ENCODE data around the gene GPI. TPM values are rescaled to one million over a fixed set of nuclear protein-coding genes. Genes with fewer than 3 reads are reported as not detected.

The GPI gene
- total and polyA plus RNA-seq, 2 of the 8 experiments (the other 6 are each of a cell fraction or from before 2014, with no cell fraction given): 171 to 360 TPM

DNA sequence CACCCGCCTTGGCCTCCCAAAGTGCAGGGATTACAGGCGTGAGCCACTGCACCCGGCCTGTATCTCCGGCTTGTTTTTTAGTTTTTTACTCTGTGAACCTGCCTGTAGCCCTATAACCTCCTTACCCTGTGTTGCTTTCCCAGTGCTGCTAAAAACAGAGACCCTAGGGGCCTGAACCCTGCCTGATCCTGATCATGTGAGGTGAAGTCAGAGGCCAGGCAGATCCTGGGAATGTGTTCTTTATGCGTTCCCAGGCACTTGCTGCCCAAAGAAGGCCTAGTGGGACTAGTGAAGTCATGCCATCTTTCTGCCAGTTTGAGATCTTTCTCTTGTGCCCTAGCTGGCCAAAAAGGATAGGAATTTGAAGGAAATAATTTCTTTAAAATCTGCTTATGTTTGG is 67.8 kb downstream of the GPI start:
- no peak overlapping the region for H2BK120ac ChIP-seq (replicated peaks; ENCODE audit: low read depth, low read length)
- H3K9ac ChIP-seq (replicated peaks in 1 of 4; ENCODE audit: extremely low read depth in 1 of 4, low read depth in 3 of 4, low read length in 3 of 4): no peak overlapping the region; a peak in 1 of 7 replicates
- 0 out of 2 replicates have a peak, but pooled peaks cover 3% of the 10 kb centered on the region for H3K23me2 ChIP-seq (ENCODE audit: low read depth, low read length)
- peaks cover 9 to 60% (median 37%) of the 10 kb centered on the region in 4 experiments; a peak in 7 of 8 replicates for H3K36me3 ChIP-seq (ENCODE audit: control insufficient read depth in 2 of 4, insufficient read depth in 4 of 4, low read length in 3 of 4)
- H3K4ac ChIP-seq (replicated peaks; ENCODE audit: insufficient read length, low read depth, low read length): no peak overlapping the region
- H3K14ac ChIP-seq (ENCODE audit: insufficient read length): no peak overlapping the region
- peaks cover 4% of the 10 kb centered on the region for H3K79me1 ChIP-seq (ENCODE audit: low read depth, low read length)
- H2BK20ac ChIP-seq (ENCODE audit: low read length): no peak overlapping the region
- H2BK15ac ChIP-seq (ENCODE audit: low read length): no peak overlapping the region
- peaks cover 14 to 17% of the 10 kb centered on the region in 2 experiments for H4K20me1 ChIP-seq (replicated peaks in 1 of 2; ENCODE audit: control insufficient read depth in 1 of 2, insufficient read depth in 2 of 2, low read length in 2 of 2)
- peaks cover 0 to 2% (median 0%) of the 10 kb centered on the region in 4 experiments; a peak in 1 of 7 replicates for H3K4me1 ChIP-seq (replicated peaks in 1 of 4; ENCODE audit: control insufficient read depth in 3 of 4, insufficient read depth in 4 of 4, low read length in 3 of 4)
- ChIA-PET POLR2A (ENCODE audit: partially characterized antibody) (interaction anchor here (0.6 to 1.7 kb wide), 3 partner anchors 9 to 28 kb away, joined by 3 to 7 read pairs (median 4); no protein-coding TSS in a partner anchor), CTCF (ENCODE audit: partially characterized antibody) (interaction anchor here (0.6 kb wide), 1 partner anchor 70 kb away, joined by 3 read pairs; no protein-coding TSS in a partner anchor)
- DNase-seq (ENCODE audit: low read depth in 1 of 2, low spot score in 2 of 2) (no peak), FAIRE-seq (no peak)
- no peak overlapping the region for H4K5ac ChIP-seq (ENCODE audit: insufficient read length, low read depth, low read length)
- H3K27ac ChIP-seq (ENCODE audit: low read depth, low read length): no peak overlapping the region
- H3K4me2 ChIP-seq (ENCODE audit: insufficient read depth in 1 of 2, low read depth in 2 of 2, low read length in 2 of 2): no peak overlapping the region
- H2BK5ac ChIP-seq (ENCODE audit: low read depth, low read length): no peak overlapping the region
- no peak overlapping the region for H4K91ac ChIP-seq (replicated peaks; ENCODE audit: insufficient read length, low read length)
- H2AFZ ChIP-seq (ENCODE audit: low read length): no peak overlapping the region
- no peak overlapping the region for H3K4me3 ChIP-seq (ENCODE audit: extremely low read depth in 1 of 4, insufficient read depth in 2 of 4, low read depth in 3 of 4, low read length in 4 of 4)
- no peak overlapping the region for H3K18ac ChIP-seq (ENCODE audit: extremely low read depth, low read length)
- H3K56ac ChIP-seq (replicated peaks; ENCODE audit: insufficient read length, low read depth, low read length): no peak overlapping the region
- H2BK12ac ChIP-seq (ENCODE audit: low read depth, low read length): no peak overlapping the region
- no peak overlapping the region for H4K8ac ChIP-seq (ENCODE audit: extremely low read depth, insufficient read depth, low read length)
- no peaks in the 10 kb centered on the region for H3K9me3 ChIP-seq (ENCODE audit: insufficient read depth in 2 of 2, low read depth in 1 of 2, low read length in 1 of 2)
- WGBS, 2 experiments (ENCODE audit: extremely low coverage in 1 of 2, insufficient coverage in 1 of 2, insufficient read length in 1 of 2, insufficient replicate concordance in 2 of 2, low coverage in 1 of 2, low lambda C conversion rate in 2 of 2, missing lambda C conversion rate in 1 of 2): 95% methylated on average over 5 of the region's 5 CpGs; no CpG with 5 or more reads in 1 of the 2 experiments
- H3K79me2 ChIP-seq (ENCODE audit: control insufficient read depth in 1 of 2, insufficient read depth in 2 of 2, low read length in 2 of 2): peaks cover 32 to 82% of the 10 kb centered on the region in 2 experiments
- H3K27me3 ChIP-seq (replicated peaks in 1 of 4; ENCODE audit: control insufficient read depth in 3 of 4, extremely low read depth in 1 of 4, insufficient read depth in 3 of 4, low read length in 3 of 4): no peaks in the 10 kb centered on the region
- no peak overlapping the region for H3K23ac ChIP-seq (ENCODE audit: insufficient read length)
- H2AK5ac ChIP-seq (ENCODE audit: low read depth, low read length): no peak overlapping the region
- TF ChIP-seq TEAD4 (IDR thresholded peaks at IDR 0.05; ENCODE audit: low read depth, low read length) (no peak), SIRT6 (IDR thresholded peaks at IDR 0.05; ENCODE audit: low read length) (no peak), SUZ12 (IDR thresholded peaks at IDR 0.05; ENCODE audit: low read length) (no peak), HDAC6 (IDR thresholded peaks at IDR 0.05; ENCODE audit: low read depth, low read length) (no peak), KDM5A (IDR thresholded peaks at IDR 0.05; ENCODE audit: low read length) (no peak), KDM1A (IDR thresholded peaks at IDR 0.05; ENCODE audit: borderline replicate concordance, low read length) (no peak), POU5F1 (IDR thresholded peaks at IDR 0.05; ENCODE audit: low read depth, low read length) (no peak)
- TF ChIP-seq, protein P1, sequence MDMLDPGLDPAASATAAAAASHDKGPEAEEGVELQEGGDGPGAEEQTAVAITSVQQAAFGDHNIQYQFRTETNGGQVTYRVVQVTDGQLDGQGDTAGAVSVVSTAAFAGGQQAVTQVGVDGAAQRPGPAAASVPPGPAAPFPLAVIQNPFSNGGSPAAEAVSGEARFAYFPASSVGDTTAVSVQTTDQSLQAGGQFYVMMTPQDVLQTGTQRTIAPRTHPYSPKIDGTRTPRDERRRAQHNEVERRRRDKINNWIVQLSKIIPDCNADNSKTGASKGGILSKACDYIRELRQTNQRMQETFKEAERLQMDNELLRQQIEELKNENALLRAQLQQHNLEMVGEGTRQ (IDR thresholded peaks at IDR 0.05; ENCODE audit: low read length): no peak
- TF ChIP-seq, protein P2, sequence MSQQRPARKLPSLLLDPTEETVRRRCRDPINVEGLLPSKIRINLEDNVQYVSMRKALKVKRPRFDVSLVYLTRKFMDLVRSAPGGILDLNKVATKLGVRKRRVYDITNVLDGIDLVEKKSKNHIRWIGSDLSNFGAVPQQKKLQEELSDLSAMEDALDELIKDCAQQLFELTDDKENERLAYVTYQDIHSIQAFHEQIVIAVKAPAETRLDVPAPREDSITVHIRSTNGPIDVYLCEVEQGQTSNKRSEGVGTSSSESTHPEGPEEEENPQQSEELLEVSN (IDR thresholded peaks at IDR 0.05): no peak
- TF ChIP-seq, protein P3, sequence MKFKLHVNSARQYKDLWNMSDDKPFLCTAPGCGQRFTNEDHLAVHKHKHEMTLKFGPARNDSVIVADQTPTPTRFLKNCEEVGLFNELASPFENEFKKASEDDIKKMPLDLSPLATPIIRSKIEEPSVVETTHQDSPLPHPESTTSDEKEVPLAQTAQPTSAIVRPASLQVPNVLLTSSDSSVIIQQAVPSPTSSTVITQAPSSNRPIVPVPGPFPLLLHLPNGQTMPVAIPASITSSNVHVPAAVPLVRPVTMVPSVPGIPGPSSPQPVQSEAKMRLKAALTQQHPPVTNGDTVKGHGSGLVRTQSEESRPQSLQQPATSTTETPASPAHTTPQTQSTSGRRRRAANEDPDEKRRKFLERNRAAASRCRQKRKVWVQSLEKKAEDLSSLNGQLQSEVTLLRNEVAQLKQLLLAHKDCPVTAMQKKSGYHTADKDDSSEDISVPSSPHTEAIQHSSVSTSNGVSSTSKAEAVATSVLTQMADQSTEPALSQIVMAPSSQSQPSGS (IDR thresholded peaks at IDR 0.05; ENCODE audit: low read length): no peak
